Heart left ventricle (tissue), 16 donors: Measurements from ENCODE around the gene ALAS1. TPM values are rescaled to one million over a fixed set of nuclear protein-coding genes. Genes with fewer than 3 reads are reported as not detected.

ENCODE experiments used
- ATAC-seq, 4 donors: fragments of 200-7000 bp; cut with Tn5 transposase; one replicate each; pipeline ENCODE4 v1.9.1; 2020 to 2022; ENCODE audit warnings: moderate library complexity in 4 of 4, mild to moderate bottlenecking in 3 of 4, moderate number of reproducible peaks in 1 of 4
- DNase-seq, 5 donors: peaks; one replicate each; pipeline ENCODE4 v3.0.0-alpha.2; 2020
- H3K27ac ChIP-seq, 12 donors: fragments of 200-600 bp; sonication (generic) in 4 of 12; one replicate each; pipeline versions ENCODE4 v1.5.0 to v1.8.0; 2016 to 2022; ENCODE audit warnings: mild to moderate bottlenecking in 2 of 12
- H3K27me3 ChIP-seq, 9 donors: fragments of 200-600 bp; sonication (generic) in 2 of 9; one replicate each; pipeline versions ENCODE4 v1.5.1 to v1.8.0; 2016 to 2022; ENCODE audit warnings: mild to moderate bottlenecking in 3 of 9
- H3K36me3 ChIP-seq, 9 donors: fragments of 200-600 bp; sonication (generic) in 2 of 9; one replicate each; pipeline versions ENCODE4 v1.5.0 to v1.8.0; 2018 to 2022; ENCODE audit warnings: mild to moderate bottlenecking in 2 of 9
- H3K4me1 ChIP-seq, 12 donors: fragments of 200-600 bp; sonication (generic) in 4 of 12; one replicate each; pipeline versions ENCODE4 v1.5.0 to v1.8.0; 2016 to 2022; ENCODE audit warnings: mild to moderate bottlenecking in 3 of 12
- H3K4me3 ChIP-seq, 12 donors: fragments of 200-600 bp; sonication (generic) in 4 of 12; one replicate each; pipeline versions ENCODE4 v1.5.0 to v1.8.0; 2017 to 2022; ENCODE audit warnings: mild to moderate bottlenecking in 9 of 12, moderate library complexity in 4 of 12
- H3K9me3 ChIP-seq, 12 donors: fragments of 200-600 bp; sonication (generic) in 4 of 12; one replicate each; pipeline versions ENCODE4 v1.5.0 to v1.8.0; 2016 to 2022; ENCODE audit warnings: mild to moderate bottlenecking in 1 of 12
- CTCF ChIP-seq, 12 donors: fragments of 200-600 bp; sonication (generic) in 4 of 12; IDR thresholded peaks; one replicate each; pipeline versions ENCODE4 v1.5.0 to v1.8.0; 2018 to 2022; ENCODE audit warnings: antibody characterized with exemption in 12 of 12, mild to moderate bottlenecking in 5 of 12
- POLR2A ChIP-seq, 2 donors: fragments of 450-650 bp; IDR thresholded peaks; one replicate each; pipeline ENCODE4 v1.6.1; 2017; ENCODE audit warnings: antibody characterized with exemption in 2 of 2, mild to moderate bottlenecking in 2 of 2, moderate library complexity in 2 of 2
- WGBS, 4 donors: extraction: QIAGEN DNeasy Blood & Tissue Kit in 2 of 4; methylation state at CpG; one replicate each; pipeline versions ENCODE4 v1.1.5 to v1.1.7; 2013 to 2018; 5-methylcytosine and 5-hydroxymethylcytosine counted together
- intact Hi-C, 10 donors: fragments of 100-400 bp; cut with DNase I; formaldehyde crosslinking; loops; one replicate each; pipeline versions ENCODE4 v1.11.1 to v1.14.2; 2022
- polyA plus RNA-seq, 2 donors: library from polyadenylated mRNA; stranded (reverse); fragments of 200-250 nt; gene quantifications; one replicate each; pipeline ENCODE4 v1.2.3, GENCODE V29; 2013
- total RNA-seq, 9 donors: library from RNA; depleted of rRNA in 2 of 9; stranded (reverse); fragments of >200 nt in 2 of 9; fragmentation: NEBNext Ultra II Directional in 3 of 9; extraction: Animal tissue kit (Norgen Biotek cat#: 25700) in 3 of 9; gene quantifications; one replicate each; pipeline versions ENCODE4 v1.1.0 to v1.2.4, GENCODE V29; 2016 to 2023
- donor health status: ischemic (EF 13 %, LVEDD 7.1; RV severe dilation, severe dysfunction).
- donor health status: healthy with polysubstance abuse.
- donor health status: DM: no; HTN: yes; CAD: no.
- donor health status: DM: no; HTN: no; CAD: no.
- donor health status: ischemic (EF 25% LVEDD 6.9; RV normal size, moderate dysfunction).
- donor health status: ischemic (EF 25% LVEDD 5.7; RV mildly dilated, moderate dysfunction).
- donor health status: healthy.
- donor health status: DM: yes; HTN: yes; CAD: no.
- donor health status: ischemic (EF 35%, LVEDD 5.7; RV mildly dilated, moderate dysfunction).
- donor health status: nonischemic (EF 11% LVEDD 7.7; RV severe dilation, severe dysfunction).
- donor health status: DM: yes; HTN: yes; CAD: no.
- donor health status: PGD.
- donor health status: ischemic (EF 29% LVEDD 5.4; RV normal size, mild dysfunction).
- donor health status: nonischemic (EF 23%, LVEDD 6.1; RV moderate dilation, normal function).

The ALAS1 gene
- total and polyA plus RNA-seq, 11 donors, result 77.9 to 213 (median 132) TPM

DNA sequence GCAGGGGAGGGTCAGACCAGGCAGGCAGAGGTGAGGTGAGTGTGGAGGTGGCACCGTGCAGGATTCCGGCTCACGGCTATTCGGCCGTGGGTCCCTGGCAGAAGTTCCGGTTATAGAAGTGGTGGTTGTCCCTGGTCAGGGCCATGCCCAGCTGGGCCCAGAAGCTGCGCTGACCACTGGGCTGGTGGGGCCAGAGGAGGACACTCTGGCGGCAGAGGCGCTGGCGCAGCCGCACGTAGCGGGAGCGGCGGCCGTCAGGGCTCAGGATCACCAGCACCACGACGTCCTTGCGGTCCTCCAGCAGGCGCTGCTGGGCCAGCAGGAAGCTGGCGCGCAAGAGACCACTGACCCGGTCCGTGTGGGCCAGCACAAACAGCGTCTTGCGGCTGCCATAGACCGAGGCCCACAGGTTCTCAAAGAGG lies 23.2 kb downstream of the ALAS1 start:
- Histone ChIP-seq H3K27ac (no peak overlapping the region), H3K4me3 (no peak overlapping the region), H3K9me3 (no peaks in the 10 kb centered on the region), H3K36me3 (no peaks in the 10 kb centered on the region), H3K4me1 (peaks cover 5 to 64% (median 38%) of the 10 kb centered on the region in 12 donors), H3K27me3 (no peaks in the 10 kb centered on the region)
- no peak for TF ChIP-seq CTCF (IDR thresholded peaks at IDR 0.05)
- TF ChIP-seq POLR2A (IDR thresholded peaks at IDR 0.05), result no peak
- intact Hi-C loops, result loop anchor here in 7 of 10 donors (2.0 to 5.0 kb wide), 3 partner anchors 116 to 121 kb away; no protein-coding TSS in a partner anchor
- ATAC-seq, result no peak
- DNase-seq, result no peak
- 92 to 96% (median 93%) methylated on average over 24 to 27 of the region's 27 CpGs for WGBS, 4 donors

DNA sequence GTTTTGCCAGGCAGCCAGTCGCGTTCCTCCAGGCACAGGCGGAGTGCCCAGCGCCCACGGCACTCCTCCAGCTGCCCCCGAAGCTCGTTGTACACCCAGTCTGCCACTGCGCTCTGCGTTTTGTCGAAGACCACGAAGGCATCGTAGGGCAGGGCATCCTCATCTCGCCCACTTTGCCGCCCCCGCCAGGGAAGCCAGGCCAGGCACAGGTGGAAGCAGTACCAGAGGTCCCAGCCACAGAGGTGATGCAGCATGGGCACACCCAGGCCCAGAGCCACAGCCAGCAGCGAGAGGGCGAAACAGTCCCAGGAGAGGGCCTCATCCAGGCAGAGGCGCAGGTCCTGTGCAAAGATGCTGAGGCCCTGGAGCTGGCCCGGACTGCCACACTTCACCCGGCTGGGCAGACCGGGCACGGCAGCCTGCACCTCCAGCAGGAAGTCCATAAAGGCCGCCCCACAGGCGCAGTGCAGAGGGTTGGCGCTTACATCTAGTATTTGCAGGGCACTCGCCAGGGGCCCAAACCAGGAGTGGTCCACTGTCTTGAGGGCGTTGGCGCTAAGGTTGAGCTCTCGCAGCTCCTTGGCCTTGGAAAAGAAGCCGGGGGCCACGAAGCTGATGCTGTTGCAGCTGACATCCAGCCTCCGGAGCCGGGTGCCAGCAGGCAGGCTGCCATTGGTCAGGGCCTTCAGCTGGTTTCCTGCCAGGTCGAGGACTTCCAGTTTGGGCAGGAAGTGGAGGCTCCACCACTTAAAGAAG lies 23.8 kb downstream of the ALAS1 start:
- Histone ChIP-seq H3K4me1 (peaks cover 5 to 58% (median 32%) of the 10 kb centered on the region in 12 donors), H3K27me3 (no peaks in the 10 kb centered on the region), H3K27ac (peak overlapping the region in 1 of 12 donors; percentile 2), H3K36me3 (no peaks in the 10 kb centered on the region), H3K9me3 (no peaks in the 10 kb centered on the region), H3K4me3 (peak overlapping the region in 1 of 12 donors; percentile 18)
- TF ChIP-seq POLR2A (IDR thresholded peaks at IDR 0.05) (no peak), CTCF (IDR thresholded peaks at IDR 0.05) (no peak)
- WGBS, 4 donors, result 80 to 87% (median 85%) methylated on average over 30 to 34 of the region's 34 CpGs
- intact Hi-C loops, result loop anchor here in 7 of 10 donors (2.0 to 5.0 kb wide), 3 partner anchors 116 to 121 kb away; no protein-coding TSS in a partner anchor
- no peak for ATAC-seq
- DNase-seq, result peak in 3 of 5 donors; percentile 25 to 49 (median 33)

- H3K36me3 ChIP-seq, result peaks cover 0 to 3% (median 0%) of the 10 kb centered on the region in 9 donors
- peak overlapping the region in 1 of 12 donors; percentile 2 for H3K27ac ChIP-seq
- no peaks in the 10 kb centered on the region for H3K9me3 ChIP-seq
- intact Hi-C loops, result loop anchor here in 6 of 10 donors (5.0 kb wide), 2 partner anchors 115 to 120 kb away; no protein-coding TSS in a partner anchor
- H3K27me3 ChIP-seq, result no peaks in the 10 kb centered on the region
- WGBS, 4 donors, result 89 to 94% (median 92%) methylated on average over 32 to 41 of the region's 41 CpGs
- peaks cover 5 to 50% (median 24%) of the 10 kb centered on the region in 12 donors for H3K4me1 ChIP-seq
- TF ChIP-seq POLR2A (IDR thresholded peaks at IDR 0.05) (no peak), CTCF (IDR thresholded peaks at IDR 0.05) (no peak)
- ATAC-seq (no peak), DNase-seq (no peak)
- H3K4me3 ChIP-seq, result peak overlapping the region in 1 of 12 donors; percentile 18
Observed at GRCh38 chr3:52222319-52223221, 24.6 kb downstream of the ALAS1 start.
